ENCODE measurements around the gene NFATC3.

The NFATC3 gene

DNA sequence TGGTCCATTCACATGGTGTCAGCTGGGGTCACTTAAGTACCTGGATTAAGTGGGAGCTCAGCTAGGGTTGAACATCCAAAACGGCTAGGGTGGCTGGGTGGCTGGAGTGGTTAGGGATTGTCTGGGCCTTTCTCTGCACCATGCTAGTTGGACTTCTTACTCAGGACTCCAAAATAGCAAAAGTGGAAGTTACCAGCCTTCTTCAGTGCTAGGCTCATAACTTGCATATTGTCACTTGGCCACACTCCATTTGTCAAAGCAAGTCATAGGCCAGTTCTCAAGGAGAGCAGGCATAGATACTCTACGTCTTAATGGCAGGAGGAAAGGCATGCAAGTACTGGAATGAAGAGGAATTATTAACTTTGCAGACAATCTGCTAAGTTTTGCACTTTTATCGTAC, 81.1 kb downstream of the NFATC3 start:
- no peak overlapping the region for H3K27ac ChIP-seq
- no peak for DNase-seq (ENCODE audit: low read depth, low spot score)

GRCh38 chr16:68179196-68179795, 94.1 kb downstream of the NFATC3 start:
- no peak overlapping the region for H3K27ac ChIP-seq
- DNase-seq (ENCODE audit: low read depth, low spot score): no peak

GRCh38 chr16:68179855-68180254, 94.7 kb downstream of the NFATC3 start:
- H3K27ac ChIP-seq: no peak overlapping the region
- DNase-seq (ENCODE audit: low read depth, low spot score): no peak

- DNase-seq (ENCODE audit: low read depth, low spot score): no peak
- H3K27ac ChIP-seq: no peak overlapping the region
Observed at GRCh38 chr16:68183046-68183445, 97.9 kb downstream of the NFATC3 start.

DNA sequence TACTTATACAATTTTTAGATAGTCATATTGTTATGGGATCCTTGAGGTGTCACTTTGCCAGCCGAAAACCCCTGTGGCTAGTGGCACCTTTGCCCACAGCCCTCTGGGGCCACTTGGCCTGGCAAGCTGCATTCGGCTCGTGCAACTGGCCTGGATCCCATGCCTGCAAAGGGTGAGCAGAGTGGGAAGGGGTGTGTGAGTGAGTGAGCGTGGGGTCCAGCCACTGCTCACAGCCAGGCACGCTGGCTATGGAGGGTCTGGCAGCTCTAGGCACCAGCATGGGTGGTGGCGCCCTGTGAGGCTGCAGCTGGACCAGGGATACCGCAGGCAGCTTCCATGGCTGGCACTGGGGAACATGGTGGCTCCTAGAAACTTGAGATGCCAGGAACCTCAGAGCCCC, 101.7 kb downstream of the NFATC3 start:
- no peak for DNase-seq (ENCODE audit: low read depth, low spot score)
- H3K27ac ChIP-seq: no peak overlapping the region

GRCh38 chr16:68187505-68187904, 102.3 kb downstream of the NFATC3 start:
- H3K27ac ChIP-seq: no peak overlapping the region

GRCh38 chr16:68188170-68188569, 103.0 kb downstream of the NFATC3 start:
- H3K27ac ChIP-seq: no peak overlapping the region
- no peak for DNase-seq (ENCODE audit: low read depth, low spot score)

More at GRCh38 chr16:68187505-68187904, 102.3 kb downstream of the NFATC3 start:
- no peak for DNase-seq (ENCODE audit: low read depth, low spot score)

- H3K27ac ChIP-seq: no peak overlapping the region
- no peak for DNase-seq (ENCODE audit: low read depth, low spot score)
Observed at GRCh38 chr16:68190081-68190480, 104.9 kb downstream of the NFATC3 start.

- H3K27ac ChIP-seq: no peak overlapping the region
- DNase-seq (ENCODE audit: low read depth, low spot score): no peak
Observed at GRCh38 chr16:68190736-68191510, 105.8 kb downstream of the NFATC3 start.

DNA sequence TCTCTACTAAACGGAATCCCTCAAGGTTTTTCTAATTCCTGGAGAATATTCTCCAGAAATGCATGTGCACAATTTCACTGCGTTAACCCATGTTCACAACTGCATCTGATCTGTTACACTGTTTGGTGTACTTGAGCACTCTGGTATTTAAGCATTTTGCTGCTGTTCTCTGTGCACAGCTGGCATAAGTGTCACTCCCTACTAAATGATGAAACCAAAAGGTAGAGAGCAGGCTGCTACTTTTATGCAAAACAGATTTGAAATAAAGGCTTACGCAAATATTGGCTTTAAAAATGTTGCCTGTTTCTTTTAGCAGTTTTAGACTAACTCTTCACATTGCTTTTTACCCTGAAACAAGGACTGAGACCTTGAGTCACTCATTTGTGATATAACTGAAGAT, 109.1 kb downstream of the NFATC3 start:
- no peak overlapping the region for H3K27ac ChIP-seq
- DNase-seq (ENCODE audit: low read depth, low spot score): no peak

DNA sequence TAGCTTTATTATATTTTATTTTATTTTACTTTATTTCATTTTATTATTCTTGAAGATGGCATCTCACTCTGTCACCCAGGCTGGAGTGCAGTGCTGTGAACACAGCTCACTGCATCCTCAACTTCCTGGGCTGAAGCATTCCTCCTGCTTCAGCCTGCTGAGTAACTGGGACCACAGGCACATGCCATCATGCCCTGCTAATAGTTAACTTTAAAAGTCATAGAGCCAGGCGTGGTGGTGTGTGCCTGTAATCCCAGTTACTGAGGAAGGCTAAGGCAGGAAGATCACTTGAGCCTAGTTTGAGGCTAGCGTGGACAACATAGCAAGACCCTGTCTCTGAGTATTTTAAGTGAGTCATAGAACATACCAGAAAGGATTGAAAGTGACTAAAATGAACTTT, 112.1 kb downstream of the NFATC3 start:
- DNase-seq (ENCODE audit: low read depth, low spot score): no peak

GRCh38 chr16:68200088-68200783, 115.1 kb downstream of the NFATC3 start:
- no peak for DNase-seq (ENCODE audit: low read depth, low spot score)
- no peak overlapping the region for H3K27ac ChIP-seq

More for the DNA sequence above, 112.1 kb downstream of the NFATC3 start:
- H3K27ac ChIP-seq: no peak overlapping the region

- no peak overlapping the region for H3K27ac ChIP-seq
- DNase-seq (ENCODE audit: low read depth, low spot score): no peak
Observed at GRCh38 chr16:68202091-68202519, 116.9 kb downstream of the NFATC3 start.

GRCh38 chr16:68206245-68206644, 121.1 kb downstream of the NFATC3 start:
- no peak overlapping the region for H3K27ac ChIP-seq
- no peak for DNase-seq (ENCODE audit: low read depth, low spot score)

DNA sequence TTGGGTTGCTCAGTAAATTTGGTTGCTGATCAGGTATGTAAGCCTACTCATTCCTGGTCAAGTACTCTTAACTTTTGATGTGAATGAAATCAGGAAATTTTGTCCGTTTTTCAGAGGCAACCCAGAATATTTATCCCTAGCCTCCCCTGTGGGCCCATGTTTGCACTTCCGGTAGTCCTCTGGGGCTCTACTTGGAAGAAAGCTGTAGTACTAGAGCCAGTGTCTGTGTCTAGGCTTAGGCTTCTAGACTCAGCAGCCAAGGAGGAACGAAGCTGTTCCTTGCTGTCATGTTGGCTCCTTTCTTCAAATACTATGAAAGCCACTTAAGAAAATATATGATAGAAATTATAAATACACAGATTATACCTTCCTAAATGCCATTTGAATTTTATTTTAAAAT, 129.6 kb downstream of the NFATC3 start:
- no peak for DNase-seq (ENCODE audit: low read depth, low spot score)
- no peak overlapping the region for H3K27ac ChIP-seq

GRCh38 chr16:68215302-68215701, 130.1 kb downstream of the NFATC3 start:
- no peak overlapping the region for H3K27ac ChIP-seq
- DNase-seq (ENCODE audit: low read depth, low spot score): no peak

DNA sequence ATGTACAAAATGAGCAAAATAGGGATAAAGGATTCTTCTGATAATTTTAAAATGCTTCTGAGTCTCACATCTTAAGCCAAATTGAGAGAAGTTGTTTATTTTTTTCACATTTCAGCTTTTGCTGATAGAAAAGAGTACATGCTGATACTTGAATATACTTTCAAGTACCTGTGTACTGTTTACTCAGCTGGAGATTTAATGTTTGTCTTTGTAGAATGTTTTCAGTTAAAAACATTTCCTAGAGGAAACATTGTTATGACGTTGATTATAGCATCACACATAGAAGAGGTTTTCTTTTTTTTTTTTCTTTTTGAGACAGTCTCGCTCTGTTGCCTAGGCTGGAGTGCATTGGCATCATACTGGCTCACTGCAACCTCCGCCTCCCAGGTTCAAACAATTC, 131.1 kb downstream of the NFATC3 start:
- no peak for DNase-seq (ENCODE audit: low read depth, low spot score)
- H3K27ac ChIP-seq: no peak overlapping the region

GRCh38 chr16:68217506-68217905, 132.3 kb downstream of the NFATC3 start:
- H3K27ac ChIP-seq: no peak overlapping the region
- DNase-seq (ENCODE audit: low read depth, low spot score): no peak

DNA sequence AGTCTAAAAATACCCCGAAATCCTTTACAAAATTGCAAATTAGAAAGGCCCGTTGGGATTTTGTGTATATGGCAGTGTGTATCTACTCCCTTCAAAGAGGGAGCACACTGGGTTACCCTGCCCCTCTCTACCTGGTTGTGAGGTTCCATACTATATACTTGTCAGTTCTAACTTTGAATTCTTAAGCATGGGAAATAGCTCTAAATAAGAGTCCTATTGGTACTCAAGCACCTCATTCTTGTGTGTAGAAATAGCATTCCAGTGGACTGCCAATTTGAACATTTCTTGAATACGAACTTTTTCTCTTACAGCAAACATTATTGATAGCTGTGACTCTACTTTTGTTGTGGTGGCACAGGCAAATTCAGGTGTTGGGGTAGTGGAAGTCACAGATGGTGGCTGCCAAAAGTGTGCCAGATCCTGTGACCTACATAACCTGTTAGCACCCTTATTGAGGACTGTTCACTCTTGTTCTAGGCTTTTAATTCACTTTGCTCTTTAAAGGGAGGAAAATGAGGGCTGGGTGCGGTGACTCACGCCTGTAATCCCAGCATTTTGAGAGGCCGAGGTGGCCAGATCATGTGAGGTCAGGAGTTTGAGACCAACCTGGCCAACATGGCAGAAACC, 134.7 kb downstream of the NFATC3 start:
- H3K27ac ChIP-seq: no peak overlapping the region
- DNase-seq (ENCODE audit: low read depth, low spot score): no peak

DNA sequence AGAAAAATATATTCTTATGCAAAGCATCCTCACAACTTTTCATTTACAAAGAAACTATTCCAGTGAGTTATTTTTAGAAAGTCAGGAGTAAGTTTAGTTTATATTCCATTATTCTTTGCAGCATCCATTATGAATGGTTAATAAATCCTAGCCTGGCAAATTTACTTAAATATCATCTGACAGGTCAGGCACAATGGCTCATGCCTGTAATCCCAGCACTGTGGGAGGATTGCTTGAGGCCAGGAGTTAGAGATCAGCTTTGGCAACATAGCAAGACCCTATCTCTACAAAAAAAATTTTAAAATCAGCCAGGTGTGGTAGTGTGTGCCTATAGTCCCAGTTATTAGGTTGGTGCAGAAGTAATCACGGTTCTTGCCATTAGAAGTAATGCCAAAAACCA, 137.9 kb downstream of the NFATC3 start:
- H3K27ac ChIP-seq: no peak overlapping the region
- DNase-seq (ENCODE audit: low read depth, low spot score): no peak

DNA sequence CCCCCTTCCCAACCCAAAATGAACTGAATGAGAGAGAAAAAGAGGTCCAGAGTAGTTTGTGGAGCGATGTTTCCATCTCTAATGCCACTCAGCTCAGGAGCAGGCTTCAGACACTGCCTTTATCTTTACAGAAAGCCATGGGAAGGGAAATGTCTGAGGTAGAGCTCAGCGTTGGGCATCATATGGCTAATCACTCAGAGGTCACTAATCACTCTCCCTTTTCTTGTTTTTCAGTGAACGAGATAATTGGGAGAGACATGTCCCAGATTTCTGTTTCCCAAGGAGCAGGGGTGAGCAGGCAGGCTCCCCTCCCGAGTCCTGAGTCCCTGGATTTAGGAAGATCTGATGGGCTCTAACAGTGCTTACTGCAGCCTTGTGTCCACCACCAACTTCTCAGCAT, 140.9 kb downstream of the NFATC3 start:
- H3K27ac ChIP-seq: no peak overlapping the region
- DNase-seq (ENCODE audit: low read depth, low spot score): no peak

Measured in epithelial cell of prostate (primary cell).